Liver (tissue), 3 donors: ENCODE results near the gene TBCB.

ENCODE experiments used
- EGR1 ChIP-seq, 2 donors: IDR thresholded peaks; 2 replicates each; pipeline ENCODE4 v1.6.1; 2016 to 2018; ENCODE audit warnings: antibody characterized with exemption in 2 of 2, low read depth in 2 of 2
- GABPA ChIP-seq, 2 donors: IDR thresholded peaks in 1 of 2; conservative IDR thresholded peaks in 1 of 2; 2 replicates each; pipeline ENCODE4 v1.6.1; 2016; ENCODE audit warnings: antibody characterized with exemption in 2 of 2, mild to moderate bottlenecking in 1 of 2, moderate library complexity in 1 of 2
- HNF4G ChIP-seq: IDR thresholded peaks from 2 replicates; pipeline ENCODE4 v1.6.1; 2016; ENCODE audit warnings: antibody characterized with exemption
- RXRA ChIP-seq, 2 donors: IDR thresholded peaks; 2 replicates each; pipeline ENCODE4 v1.6.1; 2017 to 2018; ENCODE audit warnings: antibody characterized with exemption in 2 of 2, mild to moderate bottlenecking in 1 of 2
- SP1 ChIP-seq: IDR thresholded peaks from 2 replicates; pipeline ENCODE4 v1.6.1; 2018; ENCODE audit warnings: antibody characterized with exemption, mild to moderate bottlenecking
- TAF1 ChIP-seq: conservative IDR thresholded peaks from 2 replicates; pipeline ENCODE4 v1.6.1; 2016; ENCODE audit warnings: antibody characterized with exemption, mild to moderate bottlenecking
- YY1 ChIP-seq: IDR thresholded peaks from 2 replicates; pipeline ENCODE4 v1.6.1; 2016; ENCODE audit warnings: antibody characterized with exemption, mild to moderate bottlenecking
- TF ChIP-seq, protein P1 (sequence below): fragments of 150-350 bp; IDR thresholded peaks from 2 replicates; pipeline ENCODE4 v1.5.1; 2017; ENCODE audit warnings: improper control_type of control experiment, low read depth, low read length; ENCODE audit not compliant: missing input control
- TF ChIP-seq, protein P2 (sequence below): IDR thresholded peaks from 2 replicates; pipeline ENCODE4 v1.6.1; 2016; ENCODE audit warnings: antibody characterized with exemption, mild to moderate bottlenecking
- TF ChIP-seq, protein P3 (sequence below): IDR thresholded peaks from 2 replicates; pipeline ENCODE4 v1.6.1; 2016; ENCODE audit warnings: antibody characterized with exemption
- TF ChIP-seq, protein P4 (sequence below): IDR thresholded peaks from 2 replicates; pipeline ENCODE4 v1.6.1; 2016; ENCODE audit warnings: antibody characterized with exemption
- donor health status: healthy.
- donor health status: healthy.

DNA sequence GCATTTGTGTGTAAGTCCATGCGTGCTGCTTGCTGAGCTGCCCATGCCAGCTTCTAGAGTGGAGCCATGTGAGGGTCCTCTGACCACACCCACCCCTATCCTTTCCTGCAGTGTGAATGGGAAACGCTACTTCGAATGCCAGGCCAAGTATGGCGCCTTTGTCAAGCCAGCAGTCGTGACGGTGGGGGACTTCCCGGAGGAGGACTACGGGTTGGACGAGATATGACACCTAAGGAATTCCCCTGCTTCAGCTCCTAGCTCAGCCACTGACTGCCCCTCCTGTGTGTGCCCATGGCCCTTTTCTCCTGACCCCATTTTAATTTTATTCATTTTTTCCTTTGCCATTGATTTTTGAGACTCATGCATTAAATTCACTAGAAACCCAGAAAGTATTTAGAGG is 10.3 kb downstream of the TBCB start:
- TF ChIP-seq, protein P1, sequence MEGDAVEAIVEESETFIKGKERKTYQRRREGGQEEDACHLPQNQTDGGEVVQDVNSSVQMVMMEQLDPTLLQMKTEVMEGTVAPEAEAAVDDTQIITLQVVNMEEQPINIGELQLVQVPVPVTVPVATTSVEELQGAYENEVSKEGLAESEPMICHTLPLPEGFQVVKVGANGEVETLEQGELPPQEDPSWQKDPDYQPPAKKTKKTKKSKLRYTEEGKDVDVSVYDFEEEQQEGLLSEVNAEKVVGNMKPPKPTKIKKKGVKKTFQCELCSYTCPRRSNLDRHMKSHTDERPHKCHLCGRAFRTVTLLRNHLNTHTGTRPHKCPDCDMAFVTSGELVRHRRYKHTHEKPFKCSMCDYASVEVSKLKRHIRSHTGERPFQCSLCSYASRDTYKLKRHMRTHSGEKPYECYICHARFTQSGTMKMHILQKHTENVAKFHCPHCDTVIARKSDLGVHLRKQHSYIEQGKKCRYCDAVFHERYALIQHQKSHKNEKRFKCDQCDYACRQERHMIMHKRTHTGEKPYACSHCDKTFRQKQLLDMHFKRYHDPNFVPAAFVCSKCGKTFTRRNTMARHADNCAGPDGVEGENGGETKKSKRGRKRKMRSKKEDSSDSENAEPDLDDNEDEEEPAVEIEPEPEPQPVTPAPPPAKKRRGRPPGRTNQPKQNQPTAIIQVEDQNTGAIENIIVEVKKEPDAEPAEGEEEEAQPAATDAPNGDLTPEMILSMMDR: no peak
- no peak for TF ChIP-seq SP1
- TF ChIP-seq, protein P2, sequence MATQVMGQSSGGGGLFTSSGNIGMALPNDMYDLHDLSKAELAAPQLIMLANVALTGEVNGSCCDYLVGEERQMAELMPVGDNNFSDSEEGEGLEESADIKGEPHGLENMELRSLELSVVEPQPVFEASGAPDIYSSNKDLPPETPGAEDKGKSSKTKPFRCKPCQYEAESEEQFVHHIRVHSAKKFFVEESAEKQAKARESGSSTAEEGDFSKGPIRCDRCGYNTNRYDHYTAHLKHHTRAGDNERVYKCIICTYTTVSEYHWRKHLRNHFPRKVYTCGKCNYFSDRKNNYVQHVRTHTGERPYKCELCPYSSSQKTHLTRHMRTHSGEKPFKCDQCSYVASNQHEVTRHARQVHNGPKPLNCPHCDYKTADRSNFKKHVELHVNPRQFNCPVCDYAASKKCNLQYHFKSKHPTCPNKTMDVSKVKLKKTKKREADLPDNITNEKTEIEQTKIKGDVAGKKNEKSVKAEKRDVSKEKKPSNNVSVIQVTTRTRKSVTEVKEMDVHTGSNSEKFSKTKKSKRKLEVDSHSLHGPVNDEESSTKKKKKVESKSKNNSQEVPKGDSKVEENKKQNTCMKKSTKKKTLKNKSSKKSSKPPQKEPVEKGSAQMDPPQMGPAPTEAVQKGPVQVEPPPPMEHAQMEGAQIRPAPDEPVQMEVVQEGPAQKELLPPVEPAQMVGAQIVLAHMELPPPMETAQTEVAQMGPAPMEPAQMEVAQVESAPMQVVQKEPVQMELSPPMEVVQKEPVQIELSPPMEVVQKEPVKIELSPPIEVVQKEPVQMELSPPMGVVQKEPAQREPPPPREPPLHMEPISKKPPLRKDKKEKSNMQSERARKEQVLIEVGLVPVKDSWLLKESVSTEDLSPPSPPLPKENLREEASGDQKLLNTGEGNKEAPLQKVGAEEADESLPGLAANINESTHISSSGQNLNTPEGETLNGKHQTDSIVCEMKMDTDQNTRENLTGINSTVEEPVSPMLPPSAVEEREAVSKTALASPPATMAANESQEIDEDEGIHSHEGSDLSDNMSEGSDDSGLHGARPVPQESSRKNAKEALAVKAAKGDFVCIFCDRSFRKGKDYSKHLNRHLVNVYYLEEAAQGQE: no peak
- no peak for TF ChIP-seq TAF1
- no peak for TF ChIP-seq YY1
- TF ChIP-seq HNF4G: no peak
- no peak for TF ChIP-seq GABPA (IDR thresholded peaks at IDR 0.05 in 1 of 2, conservative IDR thresholded peaks at IDR 0.05 in 1 of 2)
- TF ChIP-seq EGR1 (IDR thresholded peaks at IDR 0.05; ENCODE audit: low read depth in 2 of 2): no peak
- TF ChIP-seq, protein P3, sequence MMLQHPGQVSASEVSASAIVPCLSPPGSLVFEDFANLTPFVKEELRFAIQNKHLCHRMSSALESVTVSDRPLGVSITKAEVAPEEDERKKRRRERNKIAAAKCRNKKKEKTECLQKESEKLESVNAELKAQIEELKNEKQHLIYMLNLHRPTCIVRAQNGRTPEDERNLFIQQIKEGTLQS: no peak
- TF ChIP-seq RXRA (IDR thresholded peaks at IDR 0.05): no peak
- TF ChIP-seq, protein P4, sequence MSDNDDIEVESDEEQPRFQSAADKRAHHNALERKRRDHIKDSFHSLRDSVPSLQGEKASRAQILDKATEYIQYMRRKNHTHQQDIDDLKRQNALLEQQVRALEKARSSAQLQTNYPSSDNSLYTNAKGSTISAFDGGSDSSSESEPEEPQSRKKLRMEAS: no peak
